ENCODE measurements around the gene ATG16L2. TPM values are rescaled to one million over a fixed set of nuclear protein-coding genes. Genes with fewer than 3 reads are reported as not detected.

Gene ATG16L2
- total RNA-seq, 4 donors from 2014 or later, result 3.1 to 8.1 (median 4.3) TPM

GRCh38 chr11:72829178-72829577 is 15.0 kb downstream of the ATG16L2 start:
- H3K4me1 ChIP-seq, result peaks cover 23 to 27% of the 10 kb centered on the region in 2 donors
- H3K4me3 ChIP-seq, result no peak overlapping the region
- no peaks in the 10 kb centered on the region for H3K27me3 ChIP-seq
- no peaks in the 10 kb centered on the region for H3K9me3 ChIP-seq
- no peak for TF ChIP-seq POLR2A (IDR thresholded peaks at IDR 0.05)
- intact Hi-C loops (cut with DNase I; ENCODE audit: low total_unique reads), result loop anchor here (10.0 kb wide), 1 partner anchor 394 kb away; the partner anchor contains the start of gene CLPB
- DNase-seq, result no peak
- H3K27ac ChIP-seq, result no peak overlapping the region
- no peak for ATAC-seq
- in situ Hi-C loops (cut with MboI; ENCODE audit: low sequenced_read_pairs in 4 of 4), result loop anchor here (5.0 to 25.0 kb wide), 2 partner anchors 348 to 458 kb away; no protein-coding TSS in a partner anchor
- H3K36me3 ChIP-seq, result no peaks in the 10 kb centered on the region

GRCh38 chr11:72829884-72830533 is 15.8 kb downstream of the ATG16L2 start:
- Histone ChIP-seq H3K4me1 (peaks cover 29 to 34% of the 10 kb centered on the region in 2 donors), H3K27ac (no peak overlapping the region), H3K36me3 (no peaks in the 10 kb centered on the region), H3K27me3 (no peaks in the 10 kb centered on the region), H3K9me3 (no peaks in the 10 kb centered on the region), H3K4me3 (no peak overlapping the region)
- TF ChIP-seq POLR2A (IDR thresholded peaks at IDR 0.05) (no peak), CTCF (IDR thresholded peaks at IDR 0.05 in 4 of 5, conservative IDR thresholded peaks at IDR 0.05 in 1 of 5) (no peak)
- in situ Hi-C loops (cut with MboI; ENCODE audit: low sequenced_read_pairs in 4 of 4) (loop anchor here (5.0 to 25.0 kb wide), 3 partner anchors 347 to 457 kb away; no protein-coding TSS in a partner anchor), intact Hi-C loops (cut with DNase I; ENCODE audit: low total_unique reads) (loop anchor here (2.0 to 10.0 kb wide), 3 partner anchors 395 to 505 kb away; partner anchors contain the start of gene CLPB)
- no peak for DNase-seq
- no peak for ATAC-seq

DNA sequence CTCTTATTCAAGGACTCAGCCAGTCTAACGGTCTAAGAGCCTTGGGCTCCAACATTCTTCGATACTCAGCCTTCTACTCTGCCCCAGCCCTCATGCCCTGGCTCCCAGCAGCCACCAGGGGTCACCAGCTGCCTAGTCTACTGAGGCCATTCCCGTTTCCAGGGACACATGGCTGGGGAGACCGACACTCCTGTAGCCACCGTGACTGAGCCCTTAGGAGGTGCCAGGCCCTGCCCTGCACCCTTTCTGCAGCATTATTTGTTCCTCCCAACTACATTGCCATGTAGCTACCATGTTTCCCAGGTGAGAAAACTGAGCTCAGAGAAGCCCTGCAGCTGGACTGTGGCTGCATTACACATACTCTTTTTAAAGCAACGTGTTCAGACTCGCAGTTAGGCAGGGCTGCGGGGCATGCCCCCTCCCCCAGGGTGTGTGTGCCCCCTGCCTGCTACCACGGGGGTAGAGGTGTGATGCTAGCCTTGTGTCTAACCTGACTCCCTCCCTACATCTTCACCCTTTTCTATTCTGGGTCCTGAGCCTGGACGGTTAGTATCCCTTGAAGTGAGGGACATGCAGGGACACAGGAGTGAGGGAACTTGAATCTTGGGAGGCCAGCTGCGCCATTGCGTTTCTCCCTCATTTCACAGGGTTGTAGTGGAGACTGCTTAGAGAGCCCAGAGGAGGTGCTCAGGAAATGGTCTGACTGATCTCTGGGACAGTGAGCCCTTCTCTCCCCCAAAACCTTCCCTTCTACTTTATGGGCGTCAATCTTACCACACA is 17.5 kb downstream of the ATG16L2 start:
- H3K9me3 ChIP-seq, result no peaks in the 10 kb centered on the region
- intact Hi-C loops (cut with DNase I; ENCODE audit: low total_unique reads) (loop anchor here (1.0 to 10.0 kb wide), 5 partner anchors 18 to 503 kb away; no protein-coding TSS in a partner anchor), in situ Hi-C loops (cut with MboI; ENCODE audit: low sequenced_read_pairs in 4 of 4) (loop anchor here (5.0 to 25.0 kb wide), 3 partner anchors 346 to 456 kb away; no protein-coding TSS in a partner anchor)
- peak; percentile 79 to 91 for ATAC-seq
- peak; percentile 64 to 82 for DNase-seq
- H3K36me3 ChIP-seq, result no peaks in the 10 kb centered on the region
- no peaks in the 10 kb centered on the region for H3K27me3 ChIP-seq
- TF ChIP-seq CTCF (IDR thresholded peaks at IDR 0.05 in 4 of 5, conservative IDR thresholded peaks at IDR 0.05 in 1 of 5) (peak; percentile 94 to 97 (median 96)), POLR2A (IDR thresholded peaks at IDR 0.05) (no peak)
- peaks cover 31 to 50% of the 10 kb centered on the region in 2 donors for H3K4me1 ChIP-seq
- peak overlapping the region; percentile 69 to 85 (median 80) for H3K27ac ChIP-seq
- H3K4me3 ChIP-seq, result no peak overlapping the region

DNA sequence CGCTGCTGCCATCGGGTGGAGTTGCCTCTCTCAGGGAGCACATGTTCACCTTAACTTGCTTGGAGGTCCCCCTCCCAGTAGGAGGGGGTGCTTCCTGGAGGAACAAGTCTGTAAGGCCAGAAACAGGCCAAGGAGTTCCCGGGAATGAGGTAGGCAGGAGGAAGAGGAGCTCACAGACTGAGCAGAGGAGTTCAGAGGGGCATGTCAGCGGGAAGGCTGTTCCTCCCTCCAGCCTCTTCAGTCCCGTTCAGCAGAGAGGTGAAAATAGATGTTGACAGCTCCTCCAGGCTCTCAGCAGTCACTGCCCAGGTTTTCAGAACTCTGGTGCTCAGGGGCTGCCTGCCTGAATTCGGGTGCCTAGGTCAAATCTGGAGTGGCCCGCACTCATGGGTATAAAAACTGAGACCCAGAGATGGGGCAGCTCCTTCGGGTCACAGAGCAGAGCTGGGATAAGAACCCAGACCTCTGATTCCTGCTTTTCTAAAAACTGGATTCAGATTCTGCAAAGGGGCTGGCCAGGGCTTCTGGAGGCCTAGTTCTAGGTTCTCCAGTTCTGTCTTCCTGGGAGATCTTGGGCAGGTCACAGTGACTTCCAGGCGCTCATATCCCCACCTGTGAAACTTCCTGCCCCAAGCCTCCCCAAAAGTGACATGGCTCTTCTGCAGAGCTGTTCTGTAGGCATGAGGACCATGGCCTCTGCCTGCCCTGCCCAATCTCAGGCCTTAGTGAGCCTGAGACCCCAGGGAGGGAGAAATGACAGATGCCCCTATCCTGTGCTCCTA is 18.3 kb downstream of the ATG16L2 start:
- no peak for DNase-seq
- Histone ChIP-seq H3K4me3 (no peak overlapping the region), H3K9me3 (no peaks in the 10 kb centered on the region), H3K36me3 (no peaks in the 10 kb centered on the region), H3K27me3 (no peaks in the 10 kb centered on the region), H3K4me1 (peaks cover 35 to 55% of the 10 kb centered on the region in 2 donors), H3K27ac (peak overlapping the region; percentile 69 to 85 (median 80))
- TF ChIP-seq POLR2A (IDR thresholded peaks at IDR 0.05), result no peak
- no peak for TF ChIP-seq CTCF (IDR thresholded peaks at IDR 0.05 in 4 of 5, conservative IDR thresholded peaks at IDR 0.05 in 1 of 5)
- intact Hi-C loops (cut with DNase I; ENCODE audit: low total_unique reads), result loop anchor here (10.0 kb wide), 1 partner anchor 502 kb away; no protein-coding TSS in a partner anchor
- in situ Hi-C loops (cut with MboI; ENCODE audit: low sequenced_read_pairs in 4 of 4), result loop anchor here (5.0 to 25.0 kb wide), 3 partner anchors 345 to 455 kb away; no protein-coding TSS in a partner anchor
- no peak for ATAC-seq
